NCI-H1105 (cell line): Measurements from ENCODE around the gene ALDH1B1.

Experiments
- DNase-seq: peaks from one replicate; lab custom pipeline; 2025; lab: John Stamatoyannopoulos, UW

Gene ALDH1B1

GRCh38 chr9:38441347-38442085 lies 49.0 kb downstream of the ALDH1B1 start:
- DNase-seq, result no peak

- no peak for DNase-seq
These were observed 50.1 kb downstream of the ALDH1B1 start for GRCh38 chr9:38442473-38443096.

- no peak for DNase-seq
These were observed 50.7 kb downstream of the ALDH1B1 start for GRCh38 chr9:38443181-38443580.

DNA sequence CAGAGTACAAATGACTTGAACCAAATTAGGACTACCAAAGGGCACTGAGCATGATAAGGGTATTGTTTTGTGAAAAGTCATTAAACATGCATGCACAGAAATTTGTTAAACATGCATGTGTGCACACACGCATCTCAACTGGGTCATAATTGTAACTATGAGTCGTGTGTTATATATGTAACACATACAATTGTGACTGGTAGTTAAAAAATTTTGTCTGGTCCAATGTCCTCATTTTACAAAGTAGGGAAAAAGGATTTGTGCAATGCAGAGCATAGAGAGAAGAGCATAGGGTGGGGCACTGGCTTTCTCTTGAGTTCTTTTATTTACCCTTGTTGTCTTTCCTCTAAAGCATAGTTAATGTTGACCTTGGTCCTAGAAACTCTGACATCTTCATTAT lies 51.1 kb downstream of the ALDH1B1 start:
- no peak for DNase-seq

DNA sequence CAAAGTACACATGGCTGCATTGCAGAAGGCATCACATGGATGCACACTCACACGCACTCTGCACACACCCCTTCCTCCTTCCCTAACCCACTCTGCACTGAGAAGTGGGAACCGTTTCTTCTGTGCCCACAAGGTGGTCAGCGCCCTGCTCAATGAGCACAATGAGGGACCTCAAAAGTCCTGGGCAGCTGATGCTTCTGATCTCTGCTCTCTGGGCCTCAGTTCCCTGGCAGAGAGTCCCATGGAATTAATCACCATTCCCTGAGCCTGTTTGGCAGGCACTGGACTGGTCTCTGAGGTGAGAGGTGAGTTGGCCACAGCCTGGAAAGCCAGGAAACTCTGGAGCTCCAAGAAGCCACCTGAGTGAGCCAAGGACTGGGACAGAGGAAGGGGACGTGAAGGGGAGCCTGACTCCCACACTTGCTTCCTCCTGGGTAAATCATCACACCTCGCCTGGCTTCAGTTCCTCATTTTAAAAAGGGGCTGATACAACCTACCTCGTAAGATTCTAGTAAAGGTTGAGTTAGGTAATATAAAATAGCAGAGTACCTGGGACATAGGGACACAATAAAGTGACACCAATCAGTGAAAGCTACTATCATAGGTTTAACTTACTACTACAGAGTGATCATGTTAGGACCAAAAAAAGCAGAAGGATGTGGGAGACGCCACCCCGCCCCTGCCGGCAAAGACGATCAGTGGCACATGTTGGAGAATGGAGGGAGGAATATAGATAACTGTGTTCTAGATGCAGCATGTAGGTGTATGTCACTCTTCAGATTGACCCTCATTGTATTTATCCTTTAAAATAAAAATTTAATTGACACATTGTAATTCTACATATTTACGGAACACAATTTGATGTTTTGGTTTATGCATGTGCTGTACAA lies 52.9 kb downstream of the ALDH1B1 start:
- DNase-seq, result no peak

GRCh38 chr9:38447703-38448102 lies 55.2 kb downstream of the ALDH1B1 start:
- DNase-seq, result no peak
